ENCODE results near the gene SBF2. TPM values are rescaled to one million over a fixed set of nuclear protein-coding genes. Genes with fewer than 3 reads are reported as not detected.

The SBF2 gene
- total RNA-seq, 1 experiment from 2014 or later: 31.3 TPM

DNA sequence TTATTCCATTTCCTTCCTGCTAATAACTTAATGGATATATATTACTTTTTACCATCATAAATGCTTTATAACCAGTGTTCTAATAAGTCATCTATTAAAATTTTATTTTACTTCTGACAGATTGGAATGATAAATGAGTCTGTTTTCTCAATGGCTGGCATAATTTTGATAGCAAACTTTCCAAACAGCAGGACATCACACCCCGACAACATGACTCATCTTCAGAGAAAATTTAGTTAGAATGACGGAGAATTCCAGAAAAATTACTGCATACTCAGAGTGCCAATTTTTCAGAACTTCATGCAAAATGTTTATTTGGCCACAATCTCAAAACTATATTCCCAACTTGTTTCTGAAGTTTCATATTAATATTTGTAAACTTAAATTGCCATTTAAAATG is 455.8 kb downstream of the SBF2 start:
- peaks cover 13% of the 10 kb centered on the region for H3F3A ChIP-seq (ENCODE audit: low read length, unreplicated experiment)
- no peaks in the 10 kb centered on the region for H3K36me3 ChIP-seq (ENCODE audit: low read depth, low read length)
- DNase-seq (peak; percentile 35), ATAC-seq (no peak)
- H3K9me3 ChIP-seq (ENCODE audit: low read length): no peaks in the 10 kb centered on the region
- intact Hi-C loops (cut with micrococcal nuclease): loop anchor here (2.0 kb wide), 1 partner anchor 63 kb away; no protein-coding TSS in a partner anchor
- H3K4me2 ChIP-seq (ENCODE audit: low read length): peak overlapping the region; percentile 64
- peak overlapping the region; percentile 51 for H3K27ac ChIP-seq (ENCODE audit: low read length)
- no peaks in the 10 kb centered on the region for H3K79me2 ChIP-seq (ENCODE audit: low read length)
- no peaks in the 10 kb centered on the region for H4K20me1 ChIP-seq (ENCODE audit: low read length)
- TF ChIP-seq, protein P1, sequence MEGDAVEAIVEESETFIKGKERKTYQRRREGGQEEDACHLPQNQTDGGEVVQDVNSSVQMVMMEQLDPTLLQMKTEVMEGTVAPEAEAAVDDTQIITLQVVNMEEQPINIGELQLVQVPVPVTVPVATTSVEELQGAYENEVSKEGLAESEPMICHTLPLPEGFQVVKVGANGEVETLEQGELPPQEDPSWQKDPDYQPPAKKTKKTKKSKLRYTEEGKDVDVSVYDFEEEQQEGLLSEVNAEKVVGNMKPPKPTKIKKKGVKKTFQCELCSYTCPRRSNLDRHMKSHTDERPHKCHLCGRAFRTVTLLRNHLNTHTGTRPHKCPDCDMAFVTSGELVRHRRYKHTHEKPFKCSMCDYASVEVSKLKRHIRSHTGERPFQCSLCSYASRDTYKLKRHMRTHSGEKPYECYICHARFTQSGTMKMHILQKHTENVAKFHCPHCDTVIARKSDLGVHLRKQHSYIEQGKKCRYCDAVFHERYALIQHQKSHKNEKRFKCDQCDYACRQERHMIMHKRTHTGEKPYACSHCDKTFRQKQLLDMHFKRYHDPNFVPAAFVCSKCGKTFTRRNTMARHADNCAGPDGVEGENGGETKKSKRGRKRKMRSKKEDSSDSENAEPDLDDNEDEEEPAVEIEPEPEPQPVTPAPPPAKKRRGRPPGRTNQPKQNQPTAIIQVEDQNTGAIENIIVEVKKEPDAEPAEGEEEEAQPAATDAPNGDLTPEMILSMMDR (conservative IDR thresholded peaks at IDR 0.05; ENCODE audit: low read depth, low read length): no peak
- TF ChIP-seq EZH2phosphoT487 (IDR thresholded peaks at IDR 0.05; ENCODE audit: borderline replicate concordance, low read length) (no peak), EZH2 (IDR thresholded peaks at IDR 0.05; ENCODE audit: low read length, unreplicated experiment) (no peak)
- H2AFZ ChIP-seq (ENCODE audit: low read length): no peak overlapping the region
- ChIA-PET POLR2A (ENCODE audit: unreplicated experiment) (no interaction called here), CTCF (interaction anchor here (0.6 kb wide), 1 partner anchor 181 kb away, joined by 4 read pairs; no protein-coding TSS in a partner anchor)
- no peaks in the 10 kb centered on the region for H3K27me3 ChIP-seq (ENCODE audit: low read length)
- H3K4me1 ChIP-seq (ENCODE audit: insufficient read depth, low read length): peaks cover 34% of the 10 kb centered on the region
- BruUV-seq (replicated peaks): no TSS peak
- no peaks in the 10 kb centered on the region for H3K9me2 ChIP-seq (replicated peaks; ENCODE audit: low read length)
- no peak overlapping the region for H3K4me3 ChIP-seq (ENCODE audit: low read length)
- H3K9ac ChIP-seq (ENCODE audit: low read length): no peak overlapping the region

DNA sequence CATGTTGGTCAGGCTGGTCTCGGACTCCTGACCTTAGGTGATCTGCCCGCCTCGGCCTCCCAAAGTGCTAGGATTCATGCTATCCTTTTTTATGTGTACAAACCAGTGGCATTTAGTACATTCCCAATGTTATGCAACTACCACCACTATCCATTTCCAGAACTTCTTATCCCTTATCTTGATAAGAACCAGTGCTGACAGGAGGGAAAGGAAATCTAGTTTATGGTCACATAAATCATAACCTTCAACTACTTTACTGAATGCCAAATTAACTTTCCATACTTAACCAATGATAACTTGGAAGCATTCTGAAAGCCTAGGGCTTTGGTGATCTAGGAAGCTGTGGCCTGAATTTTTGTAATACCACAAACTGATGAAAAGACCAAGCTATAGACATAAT is 459.7 kb downstream of the SBF2 start:
- no TSS peak for BruUV-seq (replicated peaks)
- POLR2A ChIA-PET (ENCODE audit: unreplicated experiment): no interaction called here

DNA sequence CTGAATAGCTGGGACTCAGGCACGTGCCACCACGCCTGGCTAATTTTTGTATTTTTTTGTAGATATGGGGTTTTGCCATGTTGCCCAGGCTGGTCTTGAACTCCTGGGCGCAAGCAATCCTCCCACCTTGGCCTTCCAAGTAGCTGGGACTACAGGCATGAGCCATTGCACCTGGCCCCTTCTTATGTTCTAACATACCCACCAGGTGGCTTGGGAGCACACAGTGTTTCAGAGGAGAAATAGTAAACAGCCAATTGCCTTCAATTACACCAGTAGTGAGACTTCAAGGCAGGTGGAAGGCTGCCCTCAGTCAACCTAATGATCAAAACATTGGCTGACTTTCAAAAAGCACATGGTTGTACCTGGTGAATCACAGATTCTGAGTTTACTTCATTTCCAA is 462.9 kb downstream of the SBF2 start:
- CTCF ChIA-PET: no interaction called here

More for the DNA sequence above, 459.7 kb downstream of the SBF2 start:
- DNase-seq (no peak), ATAC-seq (no peak)
- H3K9me3 ChIP-seq (ENCODE audit: low read length): no peaks in the 10 kb centered on the region
- CTCF ChIA-PET: no interaction called here
- no peaks in the 10 kb centered on the region for H3K36me3 ChIP-seq (ENCODE audit: low read depth, low read length)
- no peaks in the 10 kb centered on the region for H3K79me2 ChIP-seq (ENCODE audit: low read length)
- no peak overlapping the region for H2AFZ ChIP-seq (ENCODE audit: low read length)
- no peaks in the 10 kb centered on the region for H4K20me1 ChIP-seq (ENCODE audit: low read length)
- H3K27me3 ChIP-seq (ENCODE audit: low read length): no peaks in the 10 kb centered on the region
- H3K4me3 ChIP-seq (ENCODE audit: low read length): no peak overlapping the region
- no peak overlapping the region for H3K9ac ChIP-seq (ENCODE audit: low read length)
- H3K9me2 ChIP-seq (replicated peaks; ENCODE audit: low read length): no peaks in the 10 kb centered on the region
- H3K27ac ChIP-seq (ENCODE audit: low read length): no peak overlapping the region
- no peak overlapping the region for H3K4me2 ChIP-seq (ENCODE audit: low read length)
- intact Hi-C loops (cut with micrococcal nuclease): no loop called here
- TF ChIP-seq EZH2phosphoT487 (IDR thresholded peaks at IDR 0.05; ENCODE audit: borderline replicate concordance, low read length): no peak
- TF ChIP-seq, protein P1 (conservative IDR thresholded peaks at IDR 0.05; ENCODE audit: low read depth, low read length): no peak
- no peak for TF ChIP-seq EZH2 (IDR thresholded peaks at IDR 0.05; ENCODE audit: low read length, unreplicated experiment)
- H3F3A ChIP-seq (ENCODE audit: low read length, unreplicated experiment): peaks cover 9% of the 10 kb centered on the region
- peaks cover 13% of the 10 kb centered on the region for H3K4me1 ChIP-seq (ENCODE audit: insufficient read depth, low read length)

More for the DNA sequence above, 462.9 kb downstream of the SBF2 start:
- TF ChIP-seq EZH2 (IDR thresholded peaks at IDR 0.05; ENCODE audit: low read length, unreplicated experiment): no peak
- no peak for TF ChIP-seq EZH2phosphoT487 (IDR thresholded peaks at IDR 0.05; ENCODE audit: borderline replicate concordance, low read length)
- TF ChIP-seq, protein P1 (conservative IDR thresholded peaks at IDR 0.05; ENCODE audit: low read depth, low read length): no peak
- no peak overlapping the region for H3K4me3 ChIP-seq (ENCODE audit: low read length)
- POLR2A ChIA-PET (ENCODE audit: unreplicated experiment): no interaction called here
- no peak overlapping the region for H3K27ac ChIP-seq (ENCODE audit: low read length)
- H2AFZ ChIP-seq (ENCODE audit: low read length): no peak overlapping the region
- no peaks in the 10 kb centered on the region for H3F3A ChIP-seq (ENCODE audit: low read length, unreplicated experiment)
- H3K79me2 ChIP-seq (ENCODE audit: low read length): no peaks in the 10 kb centered on the region
- H3K4me1 ChIP-seq (ENCODE audit: insufficient read depth, low read length): no peaks in the 10 kb centered on the region; the same call in 1 of the 2 replicates
- no peaks in the 10 kb centered on the region for H3K9me2 ChIP-seq (replicated peaks; ENCODE audit: low read length)
- ATAC-seq (no peak), DNase-seq (no peak)
- no TSS peak for BruUV-seq (replicated peaks)
- intact Hi-C loops (cut with micrococcal nuclease): no loop called here
- no peaks in the 10 kb centered on the region for H3K27me3 ChIP-seq (ENCODE audit: low read length)
- no peaks in the 10 kb centered on the region for H3K9me3 ChIP-seq (ENCODE audit: low read length)
- H3K36me3 ChIP-seq (ENCODE audit: low read depth, low read length): no peaks in the 10 kb centered on the region
- no peak overlapping the region for H3K4me2 ChIP-seq (ENCODE audit: low read length)
- no peak overlapping the region for H3K9ac ChIP-seq (ENCODE audit: low read length)
- H4K20me1 ChIP-seq (ENCODE audit: low read length): no peaks in the 10 kb centered on the region
